Epithelial cell of esophagus (primary cell): ENCODE results near the gene NDUFA7.
A peak's percentile ranks its signal among the peaks of the same experiment; 100 is the strongest.
"Not testable (repeated sequence)": the region's sequence is repeated elsewhere in the genome, so short reads cannot be mapped to it uniquely, and the experiment has no call there.

Source experiments
- DNase-seq: peaks from one replicate; pipeline ENCODE4 v3.0.0; 2010; ENCODE audit warnings: low read depth
- H3K4me3 ChIP-seq: 2 replicates; pipeline ENCODE4 v1.5.1; 2011; ENCODE audit warnings: mild to moderate bottlenecking, low read length, control low read depth
- TF ChIP-seq, protein P1 (sequence below): IDR thresholded peaks from 2 replicates; pipeline ENCODE4 v1.5.1; 2011; ENCODE audit warnings: low read depth, mild to moderate bottlenecking, low read length, control low read depth, inconsistent platforms; ENCODE audit not compliant: insufficient read depth; ENCODE audit errors: missing control alignments

NDUFA7 gene

GRCh38 chr19:8321986-8322637, 937 bp upstream of the NDUFA7 start:
- no peak for DNase-seq
- peak overlapping the region; percentile 100 for H3K4me3 ChIP-seq
- TF ChIP-seq, protein P1, sequence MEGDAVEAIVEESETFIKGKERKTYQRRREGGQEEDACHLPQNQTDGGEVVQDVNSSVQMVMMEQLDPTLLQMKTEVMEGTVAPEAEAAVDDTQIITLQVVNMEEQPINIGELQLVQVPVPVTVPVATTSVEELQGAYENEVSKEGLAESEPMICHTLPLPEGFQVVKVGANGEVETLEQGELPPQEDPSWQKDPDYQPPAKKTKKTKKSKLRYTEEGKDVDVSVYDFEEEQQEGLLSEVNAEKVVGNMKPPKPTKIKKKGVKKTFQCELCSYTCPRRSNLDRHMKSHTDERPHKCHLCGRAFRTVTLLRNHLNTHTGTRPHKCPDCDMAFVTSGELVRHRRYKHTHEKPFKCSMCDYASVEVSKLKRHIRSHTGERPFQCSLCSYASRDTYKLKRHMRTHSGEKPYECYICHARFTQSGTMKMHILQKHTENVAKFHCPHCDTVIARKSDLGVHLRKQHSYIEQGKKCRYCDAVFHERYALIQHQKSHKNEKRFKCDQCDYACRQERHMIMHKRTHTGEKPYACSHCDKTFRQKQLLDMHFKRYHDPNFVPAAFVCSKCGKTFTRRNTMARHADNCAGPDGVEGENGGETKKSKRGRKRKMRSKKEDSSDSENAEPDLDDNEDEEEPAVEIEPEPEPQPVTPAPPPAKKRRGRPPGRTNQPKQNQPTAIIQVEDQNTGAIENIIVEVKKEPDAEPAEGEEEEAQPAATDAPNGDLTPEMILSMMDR = no peak

DNA sequence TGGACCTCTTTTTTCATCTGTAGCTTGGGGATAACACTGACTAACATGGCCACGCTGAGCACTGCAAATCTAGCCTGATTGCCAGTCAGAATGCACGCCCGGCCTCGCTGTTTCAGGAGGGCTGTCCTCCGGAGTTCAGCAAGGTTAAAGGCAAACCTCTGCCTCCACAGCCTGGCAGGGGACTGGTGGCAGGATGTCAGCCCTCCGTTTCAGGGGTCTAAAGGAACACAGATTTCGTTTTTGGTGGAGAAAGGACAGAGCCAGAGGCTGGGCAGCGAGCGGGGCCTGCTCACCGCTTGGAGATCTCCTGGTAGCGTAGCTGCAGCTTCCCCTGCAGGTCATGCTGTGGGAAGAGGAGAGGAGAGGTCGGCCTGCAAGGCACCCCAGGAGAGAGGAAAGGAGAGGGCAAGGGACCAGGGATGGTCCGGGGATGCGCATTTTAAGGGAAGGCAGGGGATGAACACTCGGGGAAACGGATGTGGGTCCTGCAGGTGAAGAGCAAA, 560 bp downstream of the NDUFA7 start:
- peak overlapping the region; percentile 100 for H3K4me3 ChIP-seq
- no peak for DNase-seq
- TF ChIP-seq, protein P1 = peak; percentile 1

DNA sequence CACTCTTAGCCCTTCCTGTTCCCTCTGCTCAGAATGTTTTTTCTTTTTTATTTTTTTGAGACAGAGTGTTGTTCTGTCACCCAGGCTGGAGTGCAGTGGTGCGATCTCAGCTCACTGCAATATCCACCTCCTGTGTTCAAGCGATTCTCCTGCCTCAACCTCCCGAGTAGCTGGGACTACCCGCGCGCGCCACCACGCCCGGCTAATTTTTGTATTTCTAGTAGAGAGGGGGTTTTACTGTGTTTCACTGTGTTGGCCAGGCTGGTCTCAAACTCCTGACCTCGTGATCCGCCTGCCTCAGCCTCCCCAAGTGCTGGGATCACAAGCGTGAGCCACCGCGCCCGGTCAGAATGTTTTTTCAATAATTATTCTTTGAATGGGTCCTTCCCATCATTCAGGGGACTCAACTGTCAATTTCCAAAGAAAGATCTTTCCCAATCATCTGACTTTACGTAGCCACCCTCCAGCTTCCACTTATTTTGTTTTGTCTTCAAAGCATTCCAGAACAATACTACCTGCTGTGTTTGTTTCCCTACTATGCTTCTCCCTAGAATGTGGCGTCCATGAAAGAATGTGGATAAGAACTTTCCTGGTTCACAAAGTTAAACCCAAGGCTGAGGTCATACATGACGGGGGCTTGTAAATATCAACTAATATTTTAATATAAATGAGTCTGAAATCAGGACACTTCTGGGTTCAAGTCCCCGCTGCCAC, 1.2 kb downstream of the NDUFA7 start:
- no peak for DNase-seq
- H3K4me3 ChIP-seq = peak overlapping the region; percentile 100
- TF ChIP-seq, protein P1 = no peak

- not testable (repeated sequence) for DNase-seq, H3K4me3 ChIP-seq
Observed at GRCh38 chr19:8318835-8319234, 2.3 kb downstream of the NDUFA7 start.

DNA sequence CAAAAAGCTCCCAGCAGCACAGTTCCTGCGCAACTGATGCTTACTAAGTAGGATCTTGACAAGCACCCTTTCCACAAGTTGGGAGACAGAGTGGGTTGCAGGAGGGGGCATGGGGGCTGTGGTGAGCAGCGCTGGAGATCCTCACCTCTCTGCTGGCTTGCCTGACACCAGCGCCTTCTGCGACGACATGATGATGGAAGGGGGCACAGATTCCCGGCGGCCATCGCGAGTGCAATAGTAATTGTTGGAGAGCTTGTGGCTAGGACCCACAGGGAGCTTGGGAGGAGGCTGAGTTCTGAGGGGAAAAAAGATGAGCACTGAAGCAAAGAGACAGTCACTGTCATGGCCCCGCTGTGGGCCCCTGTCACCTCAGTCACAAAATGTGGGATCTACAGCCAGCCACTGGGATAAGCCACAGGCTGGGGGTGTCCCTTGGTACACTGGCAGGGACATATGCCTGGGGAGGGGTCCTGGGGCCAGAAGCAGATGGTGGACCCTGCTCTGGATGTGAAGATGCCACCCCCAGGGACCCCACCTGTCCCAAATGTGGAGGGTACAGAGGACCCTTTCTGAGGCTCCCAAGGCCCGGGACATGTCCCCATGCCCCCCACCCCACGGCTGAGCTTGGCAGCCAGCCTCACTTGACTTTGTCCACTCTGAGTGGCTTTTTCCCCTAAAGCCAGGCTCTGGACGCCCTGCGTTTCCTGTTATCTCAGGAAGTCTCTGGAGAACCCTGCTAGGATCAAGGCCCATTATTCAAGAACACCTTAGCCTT, 4.6 kb downstream of the NDUFA7 start:
- no peak for DNase-seq
- no peak overlapping the region for H3K4me3 ChIP-seq
- TF ChIP-seq, protein P1 = no peak

- not testable (repeated sequence) for DNase-seq, H3K4me3 ChIP-seq
Observed at GRCh38 chr19:8314981-8315640, 6.1 kb downstream of the NDUFA7 start.

DNA sequence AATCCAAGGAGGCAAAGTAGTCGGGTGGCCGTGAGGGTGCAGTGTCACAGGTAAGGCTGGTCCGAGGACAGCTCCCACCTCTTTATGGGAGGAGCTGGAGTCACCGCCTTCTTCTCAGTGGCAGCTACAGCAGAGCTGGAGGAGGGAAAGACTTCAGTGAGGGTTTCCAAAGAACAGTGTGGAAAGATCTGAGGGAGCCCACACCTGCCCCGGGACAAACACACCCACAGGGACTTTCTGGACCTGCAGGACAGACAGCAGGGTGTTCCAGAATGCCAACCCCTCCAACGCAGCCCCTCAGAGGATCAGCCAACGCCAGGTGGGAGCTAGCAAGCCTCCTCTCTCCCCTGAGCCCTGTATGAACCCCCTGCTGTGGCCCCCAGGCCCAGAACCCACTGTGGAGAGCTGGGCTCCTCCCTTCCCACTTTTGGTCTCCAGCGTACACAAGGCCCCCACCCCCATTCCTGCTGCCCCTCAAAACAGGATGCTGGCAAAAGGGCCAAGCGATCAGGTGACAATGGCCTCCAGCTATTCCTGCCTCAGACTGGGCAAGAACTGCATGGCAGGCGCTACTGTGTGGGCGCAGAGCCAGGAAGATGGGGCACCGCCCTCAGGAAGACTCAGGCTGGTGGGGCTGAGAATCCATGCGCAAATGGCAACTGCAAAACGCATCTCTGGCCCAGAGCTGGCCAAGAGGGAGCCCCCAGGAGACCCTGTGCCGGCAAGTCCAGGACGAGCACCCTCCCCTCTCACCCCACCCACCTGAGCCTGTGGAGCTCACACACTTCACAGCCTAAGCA, 9.5 kb downstream of the NDUFA7 start:
- TF ChIP-seq, protein P1 = no peak
- no peak overlapping the region for H3K4me3 ChIP-seq
- DNase-seq = no peak
